Glutamatergic neuron (in vitro differentiated cells): Measurements from ENCODE around the gene MEGF11. TPM values are rescaled to one million over a fixed set of nuclear protein-coding genes. Genes with fewer than 3 reads are reported as not detected.

Experiments used
- DNase-seq: peaks from one replicate; pipeline ENCODE4 v3.0.0; 2022
- H3K27ac Mint-ChIP-seq: one replicate; pipeline ENCODE4 v1.8.0; 2020; ENCODE audit warnings: mild to moderate bottlenecking, mixed read lengths, inconsistent platforms; ENCODE audit not compliant: unreplicated experiment
- H3K27me3 Mint-ChIP-seq: one replicate; pipeline ENCODE4 v1.8.0; 2020; ENCODE audit warnings: mild to moderate bottlenecking, moderate library complexity, mixed read lengths, inconsistent platforms; ENCODE audit not compliant: unreplicated experiment
- H3K36me3 Mint-ChIP-seq: one replicate; pipeline ENCODE4 v1.8.0; 2020; ENCODE audit warnings: mild to moderate bottlenecking, mixed read lengths, inconsistent platforms; ENCODE audit not compliant: unreplicated experiment
- H3K4me1 Mint-ChIP-seq: one replicate; pipeline ENCODE4 v1.8.0; 2020; ENCODE audit warnings: mild to moderate bottlenecking, low read depth, mixed read lengths, inconsistent platforms; ENCODE audit not compliant: unreplicated experiment
- H3K4me3 Mint-ChIP-seq: one replicate; pipeline ENCODE4 v1.8.0; 2020; ENCODE audit warnings: mild to moderate bottlenecking, mixed read lengths, inconsistent platforms; ENCODE audit not compliant: unreplicated experiment
- H3K9me3 Mint-ChIP-seq: one replicate; pipeline ENCODE4 v1.8.0; 2020; ENCODE audit warnings: mild to moderate bottlenecking, moderate library complexity, mixed read lengths, inconsistent platforms; ENCODE audit not compliant: unreplicated experiment
- total RNA-seq: library from RNA; stranded (reverse); fragmentation: NEBNext Ultra II Directional; extraction: Animal tissue kit (Norgen Biotek cat#: 25700); gene quantifications from one replicate; pipeline ENCODE4 v1.2.1, GENCODE V29; 2021; ENCODE audit not compliant: unreplicated experiment
- TF ChIP-seq, protein P1 (sequence below): fragments of 200-600 bp; sonication (generic); IDR thresholded peaks from one replicate; pipeline ENCODE4 v1.5.0; 2021; ENCODE audit not compliant: partially characterized antibody, unreplicated experiment

Gene MEGF11
- total RNA-seq, 1 donor from 2014 or later = 2.6 TPM

DNA sequence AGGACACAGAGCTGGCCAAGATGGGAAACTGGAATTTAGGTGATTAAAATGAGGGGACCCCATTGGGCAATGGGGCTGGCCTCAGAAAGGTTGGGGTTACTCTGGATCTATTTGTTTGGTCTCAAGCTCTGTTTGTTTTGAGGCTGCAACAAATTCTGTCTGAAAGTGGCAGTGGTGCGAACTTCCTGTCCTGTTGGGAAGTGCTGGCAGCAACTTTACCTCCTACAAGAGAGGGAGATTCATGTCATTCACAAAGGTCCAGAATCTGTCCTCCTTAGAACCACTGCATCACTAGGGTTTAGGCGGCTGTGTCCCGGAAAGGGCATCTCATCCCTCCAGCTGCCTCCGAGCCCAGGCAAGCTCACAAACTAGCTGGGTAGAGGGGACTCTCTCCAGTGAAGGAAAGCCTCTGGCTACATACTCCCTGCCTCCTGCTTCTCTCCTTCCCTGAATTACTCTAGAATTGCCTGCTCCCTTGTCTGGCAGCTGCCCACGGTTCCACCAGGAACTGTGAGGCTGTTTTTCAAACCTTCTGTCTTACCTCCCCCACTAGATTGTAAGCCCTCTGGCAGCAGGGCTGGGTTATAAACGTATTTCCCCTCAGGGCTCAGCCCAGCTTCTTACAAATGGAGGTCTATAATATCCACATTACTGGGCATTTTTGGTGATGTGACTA, 23.6 kb downstream of the MEGF11 start:
- TF ChIP-seq, protein P1, sequence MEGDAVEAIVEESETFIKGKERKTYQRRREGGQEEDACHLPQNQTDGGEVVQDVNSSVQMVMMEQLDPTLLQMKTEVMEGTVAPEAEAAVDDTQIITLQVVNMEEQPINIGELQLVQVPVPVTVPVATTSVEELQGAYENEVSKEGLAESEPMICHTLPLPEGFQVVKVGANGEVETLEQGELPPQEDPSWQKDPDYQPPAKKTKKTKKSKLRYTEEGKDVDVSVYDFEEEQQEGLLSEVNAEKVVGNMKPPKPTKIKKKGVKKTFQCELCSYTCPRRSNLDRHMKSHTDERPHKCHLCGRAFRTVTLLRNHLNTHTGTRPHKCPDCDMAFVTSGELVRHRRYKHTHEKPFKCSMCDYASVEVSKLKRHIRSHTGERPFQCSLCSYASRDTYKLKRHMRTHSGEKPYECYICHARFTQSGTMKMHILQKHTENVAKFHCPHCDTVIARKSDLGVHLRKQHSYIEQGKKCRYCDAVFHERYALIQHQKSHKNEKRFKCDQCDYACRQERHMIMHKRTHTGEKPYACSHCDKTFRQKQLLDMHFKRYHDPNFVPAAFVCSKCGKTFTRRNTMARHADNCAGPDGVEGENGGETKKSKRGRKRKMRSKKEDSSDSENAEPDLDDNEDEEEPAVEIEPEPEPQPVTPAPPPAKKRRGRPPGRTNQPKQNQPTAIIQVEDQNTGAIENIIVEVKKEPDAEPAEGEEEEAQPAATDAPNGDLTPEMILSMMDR = no peak
- Mint-ChIP-seq H3K9me3 (peaks cover 10% of the 10 kb centered on the region), H3K27me3 (peaks cover 2% of the 10 kb centered on the region), H3K4me3 (no peak overlapping the region), H3K27ac (peak overlapping the region; percentile 24), H3K4me1 (peaks cover 29% of the 10 kb centered on the region), H3K36me3 (no peaks in the 10 kb centered on the region)
- no peak for DNase-seq

GRCh38 chr15:66228807-66229735, 24.5 kb downstream of the MEGF11 start:
- Mint-ChIP-seq H3K9me3 (peaks cover 10% of the 10 kb centered on the region), H3K36me3 (no peaks in the 10 kb centered on the region), H3K27ac (no peak overlapping the region), H3K4me1 (peaks cover 29% of the 10 kb centered on the region), H3K27me3 (peaks cover 2% of the 10 kb centered on the region), H3K4me3 (no peak overlapping the region)
- DNase-seq = no peak
- TF ChIP-seq, protein P1 = no peak

DNA sequence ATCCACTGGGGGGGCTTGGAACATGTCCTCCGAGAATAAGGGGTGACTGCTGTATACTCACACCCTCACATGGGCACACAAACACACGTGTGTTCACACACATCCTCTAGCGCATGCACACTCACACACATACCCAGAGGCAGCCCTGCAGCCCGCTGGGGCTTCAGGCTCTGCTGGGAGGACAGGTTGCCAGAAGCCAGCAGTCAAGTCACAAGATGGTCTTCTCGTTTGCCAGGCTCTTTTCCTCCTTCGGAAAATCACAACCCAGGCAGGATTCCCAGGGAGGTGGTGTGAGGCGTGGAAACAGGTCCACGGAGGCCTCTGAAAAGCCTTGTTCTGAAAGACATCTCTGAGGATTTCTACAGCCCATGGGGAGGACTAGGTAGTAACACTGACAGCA, 26.8 kb downstream of the MEGF11 start:
- Mint-ChIP-seq H3K27me3 (peaks cover 2% of the 10 kb centered on the region), H3K9me3 (peaks cover 7% of the 10 kb centered on the region), H3K4me1 (peaks cover 20% of the 10 kb centered on the region), H3K36me3 (no peaks in the 10 kb centered on the region), H3K4me3 (no peak overlapping the region), H3K27ac (no peak overlapping the region)
- DNase-seq = no peak
- TF ChIP-seq, protein P1 = no peak

DNA sequence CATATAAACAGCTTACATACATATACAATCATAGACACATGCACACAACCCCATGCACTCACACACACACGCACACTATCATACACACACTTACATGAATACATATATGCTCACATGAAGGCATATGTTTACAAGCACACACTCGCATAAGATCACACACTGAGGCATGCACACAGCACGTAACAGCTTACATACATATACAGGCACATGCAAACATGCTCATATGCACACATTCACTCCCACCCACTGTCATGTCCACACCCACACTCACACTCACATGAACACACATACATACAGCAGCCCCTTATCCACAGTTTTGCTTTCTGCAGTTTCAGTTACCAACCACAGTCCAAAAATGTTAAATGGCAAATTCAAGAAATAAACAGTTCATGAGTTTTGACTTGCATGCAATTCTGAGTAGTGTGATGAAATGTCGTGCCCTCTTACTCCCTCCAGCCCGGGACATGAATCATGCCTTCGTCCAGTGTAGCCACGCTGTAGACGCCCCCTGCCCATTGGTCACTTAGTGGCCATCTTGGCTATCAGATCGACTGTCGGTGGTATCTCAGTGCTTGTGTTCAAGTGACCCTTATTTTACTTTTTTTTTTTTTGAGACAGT, 27.8 kb downstream of the MEGF11 start:
- Mint-ChIP-seq H3K9me3 (peaks cover 6% of the 10 kb centered on the region), H3K4me1 (peaks cover 14% of the 10 kb centered on the region), H3K27me3 (no peaks in the 10 kb centered on the region), H3K27ac (no peak overlapping the region), H3K4me3 (no peak overlapping the region), H3K36me3 (no peaks in the 10 kb centered on the region)
- DNase-seq = no peak
- TF ChIP-seq, protein P1 = no peak
